Activated CD4-positive, alpha-beta T cell treated with anti-CD3 and anti-CD28 coated beads, Interleukin-2, amount 50 U/mL, for 1 hour (primary cell): Measurements from ENCODE around the gene ARID5A.
"Not testable (repeated sequence)": the region's sequence is repeated elsewhere in the genome, so short reads cannot be mapped to it uniquely, and the experiment has no call there.

Source experiments
- DNase-seq: peaks from one replicate; pipeline ENCODE4 v3.0.0-alpha.2; 2020

The ARID5A gene

GRCh38 chr2:96557421-96557820, 20.9 kb downstream of the ARID5A start:
- DNase-seq: not testable (repeated sequence)

DNA sequence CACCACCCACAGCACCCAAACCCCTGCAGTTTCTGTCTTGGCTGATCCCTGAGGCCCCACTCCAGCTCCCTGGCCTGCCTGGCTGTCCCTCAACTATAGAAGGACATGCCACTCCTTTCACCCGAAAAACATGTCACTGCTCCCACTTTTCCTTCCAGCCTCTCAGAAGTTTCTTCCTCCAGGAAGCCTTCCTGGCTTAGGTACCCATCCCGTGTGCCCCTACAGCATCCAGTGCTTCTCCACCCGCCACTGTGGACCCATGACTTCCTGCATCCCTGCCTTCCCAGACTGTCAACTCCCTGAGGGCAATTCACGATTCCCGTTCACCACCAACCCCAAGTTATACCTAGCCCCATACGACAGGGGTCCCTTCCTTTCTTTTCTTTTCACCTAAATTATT, 21.5 kb downstream of the ARID5A start:
- DNase-seq: no peak

DNA sequence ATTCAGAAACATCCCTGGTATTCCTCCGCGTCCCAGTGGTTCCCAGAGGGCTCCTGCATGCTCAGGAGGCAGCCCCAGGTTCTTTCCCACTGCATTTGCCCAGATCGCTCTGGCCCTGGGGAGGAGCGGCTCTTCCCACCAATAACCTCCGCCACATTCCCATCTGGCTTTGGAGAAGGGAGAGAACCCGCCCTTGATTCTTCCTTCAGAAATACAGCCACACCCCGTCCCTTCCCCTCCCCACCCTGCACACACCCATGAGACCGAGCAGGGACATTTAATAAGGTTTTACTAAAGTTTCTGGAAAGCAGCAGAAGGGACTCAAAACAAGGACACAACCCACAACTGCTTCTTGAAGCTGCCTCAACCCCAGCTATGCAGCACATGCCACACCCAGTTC, 21.9 kb downstream of the ARID5A start:
- DNase-seq: no peak

GRCh38 chr2:96564026-96564425, 27.5 kb downstream of the ARID5A start:
- DNase-seq: no peak

DNA sequence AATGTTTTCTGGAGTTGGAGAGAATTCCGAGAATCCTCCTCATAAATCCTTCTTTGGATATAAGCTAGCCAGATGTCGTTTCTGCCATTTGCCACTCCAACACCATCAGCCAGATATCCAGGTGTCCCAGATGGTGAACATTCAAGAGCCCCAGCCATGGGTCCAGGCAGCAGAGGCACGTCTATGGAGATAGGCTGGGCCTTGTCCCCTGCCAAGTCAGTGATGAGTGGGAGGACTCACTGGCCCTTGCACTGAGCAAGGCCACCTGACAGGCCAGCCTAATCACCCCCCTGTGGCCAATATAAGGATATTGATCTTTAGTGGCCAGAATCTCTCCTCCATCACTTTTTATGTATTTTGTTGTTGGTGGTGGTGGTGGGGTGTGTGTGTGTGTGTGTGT, 28.0 kb downstream of the ARID5A start:
- DNase-seq: no peak

- no peak for DNase-seq
Measured at GRCh38 chr2:96565111-96565510, 28.6 kb downstream of the ARID5A start.

DNA sequence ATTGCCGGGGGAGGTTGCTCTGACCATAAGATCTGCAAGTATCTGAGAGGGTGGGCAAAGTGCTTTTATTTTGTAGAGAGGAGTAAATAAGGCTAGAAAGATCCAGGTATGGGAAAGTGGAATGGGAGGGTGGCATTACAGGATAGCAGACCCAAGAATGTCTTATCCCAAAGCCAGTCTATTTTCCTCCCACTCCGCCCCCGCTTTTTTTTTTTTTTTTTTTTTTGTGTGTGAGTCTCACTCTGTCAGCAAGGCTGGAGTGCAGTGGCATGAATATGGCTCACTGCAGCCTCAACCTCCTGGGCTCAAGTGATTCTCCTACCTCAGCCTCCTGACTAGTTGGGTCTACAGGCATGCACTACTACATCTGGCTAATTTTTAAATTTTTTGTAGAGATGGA, 31.5 kb downstream of the ARID5A start:
- DNase-seq: no peak

- no peak for DNase-seq
Measured at GRCh38 chr2:96574364-96574763, 37.8 kb downstream of the ARID5A start.

DNA sequence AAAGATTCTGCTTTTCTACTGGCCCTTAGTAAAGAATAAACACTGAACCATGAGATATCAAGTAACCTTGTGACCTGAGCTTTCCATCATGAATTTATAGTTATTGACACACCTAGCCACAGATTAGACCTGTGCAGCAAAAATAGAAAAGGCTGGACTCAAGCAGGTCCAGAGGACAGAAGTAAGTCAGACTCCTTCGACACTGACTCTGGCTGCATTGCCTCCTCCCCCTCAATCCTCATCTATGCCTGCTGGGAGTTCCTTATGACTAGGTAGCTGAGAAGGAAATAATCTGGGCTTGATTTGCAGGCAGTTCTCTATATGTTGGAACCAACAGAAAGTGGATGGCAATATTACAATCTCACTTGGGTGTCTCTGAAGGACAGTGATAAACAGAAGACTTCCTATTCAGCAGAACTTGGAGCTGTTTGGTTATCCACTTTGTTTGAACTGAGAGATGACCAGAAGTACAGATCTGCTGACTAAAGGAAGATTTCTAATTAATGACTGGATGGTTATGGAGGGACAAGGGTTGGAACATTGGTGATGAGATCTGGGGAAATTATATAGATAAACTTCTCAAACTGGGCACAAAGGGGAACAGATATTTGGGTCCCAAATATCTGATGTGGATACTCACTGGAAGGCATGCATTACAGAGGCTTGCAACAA, 39.4 kb downstream of the ARID5A start:
- no peak for DNase-seq

DNA sequence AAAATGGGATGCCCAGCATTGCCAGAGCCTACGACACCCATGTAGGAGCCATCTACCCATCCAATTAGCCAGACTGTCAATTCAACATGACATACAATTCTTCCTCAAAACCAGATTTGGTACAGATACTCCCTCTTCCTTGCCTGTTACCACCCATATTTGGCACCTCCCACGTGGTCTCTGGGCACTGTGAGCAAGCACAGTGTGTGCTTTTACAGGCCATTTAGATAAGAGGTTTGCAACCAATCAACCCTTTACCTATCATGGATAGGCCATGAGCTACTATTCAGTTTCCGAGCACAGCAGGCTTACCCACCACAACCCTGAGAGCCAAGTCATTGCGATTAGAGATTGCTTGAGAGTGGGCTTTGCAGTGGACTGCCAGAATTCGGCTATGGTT, 40.9 kb downstream of the ARID5A start:
- DNase-seq: no peak

- DNase-seq: no peak
Measured at GRCh38 chr2:96578731-96579130, 42.2 kb downstream of the ARID5A start.

DNA sequence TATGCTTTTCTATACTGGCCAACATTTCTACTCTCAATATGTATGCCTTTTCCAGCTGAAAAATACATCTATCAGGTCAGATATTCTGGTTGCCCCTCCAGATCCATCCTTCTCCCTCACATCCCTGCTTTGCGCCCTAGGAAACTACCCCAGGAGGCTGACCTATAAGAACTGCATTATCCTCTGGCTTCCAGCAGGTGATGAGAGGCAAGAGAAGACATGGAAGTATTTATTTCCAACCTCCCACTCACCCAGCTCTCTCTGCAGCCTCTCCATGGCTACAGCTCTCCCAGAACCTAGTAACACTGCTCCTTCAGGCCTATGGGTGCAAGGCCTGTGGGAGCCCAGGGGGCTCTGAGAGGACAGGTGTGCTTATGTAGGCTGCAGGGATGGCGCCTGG, 42.9 kb downstream of the ARID5A start:
- no peak for DNase-seq

GRCh38 chr2:96580771-96581170, 44.2 kb downstream of the ARID5A start:
- DNase-seq: no peak

- DNase-seq: no peak
Measured at GRCh38 chr2:96584017-96584416, 47.5 kb downstream of the ARID5A start.

DNA sequence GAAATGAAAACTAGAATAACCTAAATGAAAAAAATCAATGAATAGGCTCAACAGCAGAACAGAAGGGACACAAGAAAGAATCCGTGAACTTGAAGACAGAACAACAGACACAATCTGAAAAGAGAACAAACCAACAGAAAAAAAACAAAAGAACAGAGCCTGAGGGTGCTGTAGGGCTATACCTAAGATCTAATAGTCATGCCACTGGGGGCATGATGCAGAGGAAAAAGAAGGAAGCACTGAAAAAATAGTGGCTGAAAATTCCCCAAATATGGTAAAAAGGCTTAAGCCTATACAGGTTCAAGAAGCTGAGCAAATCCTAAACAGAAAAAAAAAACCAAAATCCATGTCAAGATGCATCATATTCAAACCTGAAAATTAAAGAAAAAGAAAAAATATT, 51.3 kb downstream of the ARID5A start:
- DNase-seq: no peak

DNA sequence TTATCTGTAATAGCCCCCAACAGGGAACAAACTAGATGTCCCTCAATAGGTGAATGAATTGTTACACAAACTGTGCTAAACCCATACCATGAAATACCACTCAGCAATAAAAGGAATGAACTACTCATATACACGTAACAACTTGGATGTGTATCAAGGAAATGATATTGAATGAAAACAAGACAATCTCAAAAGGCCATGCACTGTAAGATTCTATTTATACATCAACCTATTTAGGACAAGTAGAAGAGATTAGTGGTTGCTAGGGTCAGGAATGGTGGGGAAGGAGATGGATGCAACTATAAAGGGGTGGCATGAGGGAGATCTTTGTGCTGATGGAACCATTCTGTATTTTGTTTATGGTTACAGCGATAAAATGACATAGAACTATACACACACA, 54.5 kb downstream of the ARID5A start:
- DNase-seq: no peak

DNA sequence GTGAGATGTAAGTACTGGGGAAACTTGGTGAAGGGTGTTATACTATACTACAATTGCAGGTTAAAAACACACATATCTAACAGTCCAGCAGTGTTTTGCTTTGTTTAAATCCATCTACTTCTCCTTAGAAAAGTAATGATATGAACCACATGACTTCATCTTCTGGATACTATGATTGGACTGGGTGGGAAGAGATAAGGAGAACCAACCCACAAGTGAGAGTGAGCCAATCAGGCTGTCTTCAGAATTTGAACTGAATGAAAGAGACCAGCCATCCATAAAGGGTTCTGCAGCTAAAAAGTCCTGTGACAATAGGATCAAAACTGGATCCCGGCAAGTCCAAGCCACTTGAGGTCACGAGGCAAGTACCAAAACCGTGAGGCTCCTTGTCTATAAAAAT, 54.9 kb downstream of the ARID5A start:
- no peak for DNase-seq

DNA sequence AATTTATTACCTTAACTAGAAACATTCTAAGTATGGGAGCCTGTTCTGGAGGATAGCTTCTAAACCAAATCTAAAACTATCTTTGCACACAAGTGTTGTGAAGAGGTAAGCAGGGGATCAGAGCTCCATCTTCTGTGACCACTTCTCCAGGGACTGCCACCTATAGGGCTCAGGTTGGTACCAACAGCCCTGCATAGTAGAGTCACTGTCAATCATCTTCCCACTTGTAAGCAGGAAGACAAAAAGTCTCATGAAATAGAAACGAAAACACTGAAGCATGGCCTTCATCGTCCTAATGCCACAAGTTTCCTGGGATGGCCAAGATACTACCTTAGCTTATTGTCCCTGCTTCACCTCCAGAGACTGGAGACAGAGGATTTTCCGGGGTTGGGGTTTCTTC, 57.7 kb downstream of the ARID5A start:
- DNase-seq: no peak

DNA sequence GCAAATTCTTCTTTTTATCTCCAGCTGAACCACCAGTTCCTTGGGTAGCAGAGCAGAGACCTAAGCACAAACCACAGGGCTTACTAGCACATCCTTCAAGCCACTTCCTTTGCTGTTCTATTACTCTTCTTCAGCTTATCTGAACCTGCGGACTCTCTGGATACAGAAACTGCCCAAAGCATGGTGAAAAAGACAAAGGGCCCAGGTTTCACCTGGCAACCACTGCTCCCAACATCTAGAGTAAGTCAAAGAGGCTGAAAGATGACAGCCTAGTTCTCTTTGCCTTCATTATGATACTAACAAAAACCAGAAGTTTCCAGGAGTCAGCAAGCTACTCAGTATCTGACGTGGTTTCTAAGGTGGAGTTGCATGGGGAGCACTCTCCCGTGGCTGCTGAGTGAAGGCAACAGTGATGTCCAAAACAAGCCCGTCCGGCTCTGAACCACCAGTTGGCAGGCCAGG, 58.2 kb downstream of the ARID5A start:
- no peak for DNase-seq

DNA sequence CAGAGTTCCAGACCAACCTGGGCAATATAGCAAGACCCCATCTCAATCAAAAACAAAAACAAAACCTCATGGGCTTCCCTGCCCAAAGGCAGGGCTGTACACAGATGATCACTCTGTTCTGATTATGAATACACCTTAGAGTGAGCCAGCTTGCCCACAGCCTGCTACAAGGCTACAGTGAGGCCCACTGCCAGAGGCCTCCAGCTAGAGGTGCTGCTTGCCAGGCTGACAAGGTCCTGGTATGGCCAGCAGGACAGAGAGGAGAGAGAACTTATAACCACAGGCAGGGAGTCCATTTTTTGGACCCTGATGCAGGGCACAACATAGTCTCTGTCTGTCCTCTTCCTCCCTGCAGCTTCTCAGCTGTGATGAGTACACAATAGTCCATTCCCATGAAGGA, 60.0 kb downstream of the ARID5A start:
- no peak for DNase-seq

GRCh38 chr2:96599941-96600340, 63.4 kb downstream of the ARID5A start:
- no peak for DNase-seq

GRCh38 chr2:96601382-96602292, 65.1 kb downstream of the ARID5A start:
- DNase-seq: no peak
